HT1080 (cell line): ENCODE results near the gene PHKB. TPM values are rescaled to one million over a fixed set of nuclear protein-coding genes. Genes with fewer than 3 reads are reported as not detected.
"Not testable (repeated sequence)": the region's sequence is repeated elsewhere in the genome, so short reads cannot be mapped to it uniquely, and the experiment has no call there.

Experiments
- DNase-seq: peaks from one replicate; pipeline ENCODE4 v3.0.0-alpha.2; 2015; ENCODE audit warnings: low read depth
- polyA plus RNA-seq, 2 experiments: library from polyadenylated mRNA; depleted of rRNA; stranded (reverse); fragments of >200 nt; gene quantifications; 2 replicates each; pipeline ENCODE4 v1.2.3, GENCODE V29; 2015
- total RNA-seq: library from RNA; depleted of rRNA; stranded (reverse); fragments of >200 nt; shearing (Covaris generic); gene quantifications from 2 replicates; pipeline ENCODE4 v1.2.3, GENCODE V29; 2014; rRNA removed

Gene PHKB
- 24.0 and 35.5 TPM in 2 replicates for total RNA-seq
- 28.3 and 35.0 TPM in 2 replicates for polyA plus RNA-seq (2015; cell fraction: cytosol; rRNA removed)
- 53.6 and 54.9 TPM in 2 replicates for polyA plus RNA-seq (2015; cell fraction: nucleus; rRNA removed)

GRCh38 chr16:47460711-47461597 is at the start of gene PHKB, which contains the start of gene ITFG1:
Gene PHKB (plus strand): TSS chr16:47461331. CDS start chr16:47461351, 20 bp downstream.
Gene ITFG1 (minus strand): TSS chr16:47461063. CDS start chr16:47461045, 18 bp downstream.
- peak; percentile 92 for DNase-seq

- DNase-seq: no peak
These were observed 48.1 kb upstream of the PHKB start for GRCh38 chr16:47413041-47413440.

GRCh38 chr16:47416869-47417268 is 44.3 kb upstream of the PHKB start:
- DNase-seq: no peak

- DNase-seq: no peak
These were observed 36.3 kb upstream of the PHKB start for GRCh38 chr16:47424846-47425245.

GRCh38 chr16:47426806-47427205 is 34.3 kb upstream of the PHKB start:
- no peak for DNase-seq

GRCh38 chr16:47431960-47432359 is 29.2 kb upstream of the PHKB start:
- DNase-seq: peak; percentile 2

DNA sequence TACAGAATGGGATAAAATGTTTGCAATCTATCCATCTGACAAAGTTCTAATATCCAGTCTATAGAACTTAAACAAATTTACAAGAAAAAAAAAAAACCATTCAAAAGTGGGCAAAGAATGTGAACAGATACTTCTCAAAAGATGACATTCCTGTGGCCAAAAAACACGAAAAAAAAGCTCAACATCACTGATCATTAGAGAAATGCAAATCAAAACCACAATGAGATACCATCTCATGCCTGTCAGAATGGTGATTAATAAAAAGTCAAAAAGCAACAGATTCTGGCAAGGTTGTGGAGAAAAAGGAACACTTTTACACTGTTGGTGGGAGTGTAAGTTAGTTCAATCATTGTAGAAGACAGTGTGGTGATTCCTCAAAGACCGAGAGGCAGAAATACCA is 26.9 kb upstream of the PHKB start:
- DNase-seq: not testable (repeated sequence)

GRCh38 chr16:47440066-47440465 is 21.1 kb upstream of the PHKB start:
- not testable (repeated sequence) for DNase-seq

- not testable (repeated sequence) for DNase-seq
These were observed 18.2 kb upstream of the PHKB start for GRCh38 chr16:47442884-47443283.

DNA sequence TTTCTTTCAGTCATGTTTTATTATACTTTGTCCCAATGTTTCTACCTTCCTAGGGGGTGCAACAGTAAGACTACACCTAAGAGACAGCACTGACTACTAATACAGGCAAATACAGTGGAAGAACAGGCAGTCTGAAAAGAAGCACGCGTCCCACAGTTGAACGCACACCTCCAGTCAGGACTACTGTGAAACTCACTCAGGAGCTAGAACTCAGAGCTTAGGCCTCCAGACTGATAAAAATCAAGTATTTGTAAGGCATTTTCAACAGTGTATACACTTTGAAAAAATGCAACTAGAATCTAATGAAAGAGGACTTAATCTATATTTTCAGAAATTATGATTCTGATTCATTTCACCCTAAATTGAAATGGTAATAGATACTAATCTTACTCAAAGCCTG is 14.7 kb upstream of the PHKB start:
- no peak for DNase-seq

DNA sequence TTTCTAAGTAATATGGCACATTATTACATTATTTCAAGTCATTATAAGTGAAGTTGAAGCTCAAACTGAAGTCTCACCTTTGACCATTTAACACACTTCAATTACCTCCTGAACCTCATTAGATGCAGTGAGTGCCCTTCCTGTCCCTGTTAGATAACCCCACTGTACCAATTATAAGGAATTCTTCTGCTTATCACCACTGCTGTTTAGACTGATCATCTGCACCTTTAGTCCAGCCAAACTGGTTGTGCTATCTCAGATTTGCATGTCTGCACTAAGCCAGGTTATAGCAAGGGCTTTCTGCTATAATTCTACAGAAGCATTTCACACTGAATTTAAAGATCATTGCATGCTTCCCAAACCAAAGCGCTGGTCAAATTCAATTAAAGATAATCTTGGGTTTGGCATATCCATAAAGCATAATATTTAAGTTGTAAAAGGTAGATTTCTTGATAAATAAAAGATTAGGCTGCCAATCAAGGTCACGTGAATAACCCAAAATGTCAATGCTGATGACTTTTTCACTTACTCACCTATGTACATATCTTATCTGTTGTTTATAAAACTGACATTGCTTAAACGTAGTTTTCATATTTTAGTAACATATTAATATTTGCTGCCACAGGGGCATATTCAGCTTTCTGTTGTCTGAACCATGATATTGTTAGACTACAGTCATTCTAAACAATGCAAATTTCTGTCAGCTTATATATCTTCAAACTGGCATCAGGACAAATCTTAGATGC is 12.1 kb upstream of the PHKB start:
- no peak for DNase-seq

DNA sequence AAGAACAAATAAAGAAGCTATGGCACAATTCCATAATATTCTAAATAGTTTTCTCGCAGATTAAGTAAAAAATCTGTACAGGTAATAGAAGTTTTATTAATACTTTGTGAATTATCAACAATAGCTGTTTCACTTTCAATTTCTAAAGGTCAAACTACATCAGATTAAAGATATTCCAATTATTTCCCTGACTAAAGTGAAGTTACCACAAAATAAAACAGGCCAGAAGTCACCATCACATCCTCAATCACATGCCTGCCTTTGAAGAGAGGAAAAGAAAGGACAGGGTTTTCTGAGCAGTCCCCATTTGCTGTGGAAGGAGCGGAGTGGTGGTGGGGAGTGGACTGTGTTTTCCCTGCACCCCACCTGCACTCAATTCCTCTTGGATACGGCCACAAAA is 11.3 kb upstream of the PHKB start:
- no peak for DNase-seq

GRCh38 chr16:47458331-47458730 is 2.8 kb upstream of the PHKB start:
- DNase-seq: no peak

DNA sequence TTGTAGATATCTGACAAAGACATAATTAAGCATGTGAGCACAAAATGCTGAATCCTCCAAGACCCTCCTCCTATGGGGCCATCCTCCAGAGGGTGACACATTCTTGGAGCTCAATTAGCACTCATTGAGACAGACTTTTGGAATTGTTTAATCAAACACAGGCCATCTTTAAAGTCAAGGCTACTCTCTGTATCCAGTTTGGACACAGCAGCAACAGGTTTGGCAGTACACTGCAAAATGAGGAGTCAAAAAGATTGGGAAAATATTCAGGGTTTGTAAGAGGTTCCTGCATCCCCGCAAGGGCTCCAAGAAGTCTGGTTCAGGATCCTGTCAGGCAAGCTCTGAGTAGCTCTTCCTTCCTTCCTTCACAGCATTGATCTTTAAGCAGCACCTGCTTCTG is 1.5 kb upstream of the PHKB start:
- no peak for DNase-seq

DNA sequence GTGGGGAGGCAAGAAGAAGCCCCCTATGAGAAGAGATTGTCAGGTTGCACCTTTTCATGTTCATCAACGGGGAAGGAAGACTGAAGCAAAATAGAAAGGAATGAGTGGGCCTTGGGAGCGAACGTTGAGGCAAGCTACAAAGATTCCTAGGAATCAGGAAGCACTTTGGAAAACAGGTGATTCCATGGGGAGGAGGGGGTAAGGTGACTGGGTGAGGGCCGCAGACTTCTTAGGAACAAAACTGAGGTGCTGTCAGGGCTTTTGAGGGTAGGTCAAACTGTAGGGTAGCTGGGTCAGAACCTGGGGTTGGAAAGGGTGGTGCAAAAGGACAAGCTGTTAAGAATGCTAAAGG is 796 bp upstream of the PHKB start:
- no peak for DNase-seq

DNA sequence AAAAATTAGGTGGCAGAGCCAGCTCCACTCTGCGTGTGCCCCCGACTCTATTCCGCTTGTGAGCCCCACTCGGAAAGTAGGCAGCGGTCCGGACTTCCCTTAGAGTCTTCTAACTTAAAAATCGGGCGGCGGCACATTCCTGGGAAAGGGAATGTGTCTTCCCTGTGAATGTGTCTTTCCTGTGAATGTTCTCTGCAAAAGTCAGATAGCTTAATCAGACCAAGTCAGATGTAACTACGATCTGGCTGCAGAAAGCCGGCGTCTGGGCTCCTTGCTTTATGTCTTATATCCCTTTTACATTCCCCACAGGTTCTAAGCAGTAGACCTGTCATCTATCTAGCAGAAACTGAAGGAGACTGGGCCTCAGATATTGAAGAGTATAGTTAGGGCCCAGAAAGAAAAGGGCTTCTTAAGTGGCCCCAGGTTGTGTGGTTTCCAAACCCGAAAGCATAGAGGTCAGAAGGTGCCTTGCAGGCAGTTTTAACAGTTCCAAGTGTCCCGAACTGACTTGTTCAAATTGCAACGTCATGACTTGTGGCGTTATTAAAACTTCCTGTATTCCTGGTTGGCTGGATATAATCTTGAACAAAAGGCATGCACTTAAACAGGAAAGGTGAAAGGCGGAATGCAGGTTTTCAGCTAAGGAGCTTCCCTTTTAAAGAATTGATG is 601 bp downstream of the PHKB start:
- DNase-seq: peak; percentile 44

DNA sequence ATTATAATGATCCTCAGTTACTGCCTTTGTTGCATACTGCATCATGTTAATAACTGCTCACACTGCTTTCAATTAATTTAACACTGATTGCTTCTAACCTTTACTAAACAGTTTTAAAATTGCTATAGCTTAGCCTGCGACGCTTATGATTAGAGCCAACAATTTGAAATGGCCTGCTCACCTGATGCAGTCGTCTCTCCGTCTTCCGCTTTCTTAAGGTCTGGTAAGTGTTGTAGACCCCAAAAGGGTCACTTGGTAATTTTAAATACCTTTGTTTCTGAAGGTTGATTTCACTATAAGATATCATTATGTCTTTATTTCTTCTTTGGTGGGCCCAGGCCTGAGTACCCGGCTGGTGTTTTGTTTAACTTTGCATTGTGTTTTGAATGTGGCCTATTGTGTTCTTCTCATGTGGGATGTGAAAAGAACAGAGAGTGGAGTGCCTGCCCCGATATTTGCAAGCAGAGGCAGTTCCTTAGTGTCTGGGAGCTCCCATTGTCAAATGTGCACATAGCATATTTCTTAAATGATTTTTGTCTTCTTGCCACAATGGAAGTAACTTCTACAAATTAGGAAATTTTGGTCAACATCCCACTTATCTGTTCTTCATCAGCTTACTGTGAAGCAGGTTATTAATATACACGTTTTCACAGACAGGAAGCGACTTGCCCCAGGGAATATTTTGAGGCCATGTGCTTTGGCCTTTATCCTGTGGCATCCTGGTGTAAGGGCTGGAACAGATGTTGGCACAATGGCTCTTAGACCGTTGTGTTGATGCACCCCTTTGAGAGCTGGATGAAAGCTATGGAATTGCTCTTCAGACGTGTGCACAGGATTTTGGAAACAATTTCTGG is 2.9 kb downstream of the PHKB start:
- no peak for DNase-seq

- no peak for DNase-seq
These were observed 4.9 kb downstream of the PHKB start for GRCh38 chr16:47465919-47466630.

GRCh38 chr16:47467501-47467900 is 6.4 kb downstream of the PHKB start:
- no peak for DNase-seq

DNA sequence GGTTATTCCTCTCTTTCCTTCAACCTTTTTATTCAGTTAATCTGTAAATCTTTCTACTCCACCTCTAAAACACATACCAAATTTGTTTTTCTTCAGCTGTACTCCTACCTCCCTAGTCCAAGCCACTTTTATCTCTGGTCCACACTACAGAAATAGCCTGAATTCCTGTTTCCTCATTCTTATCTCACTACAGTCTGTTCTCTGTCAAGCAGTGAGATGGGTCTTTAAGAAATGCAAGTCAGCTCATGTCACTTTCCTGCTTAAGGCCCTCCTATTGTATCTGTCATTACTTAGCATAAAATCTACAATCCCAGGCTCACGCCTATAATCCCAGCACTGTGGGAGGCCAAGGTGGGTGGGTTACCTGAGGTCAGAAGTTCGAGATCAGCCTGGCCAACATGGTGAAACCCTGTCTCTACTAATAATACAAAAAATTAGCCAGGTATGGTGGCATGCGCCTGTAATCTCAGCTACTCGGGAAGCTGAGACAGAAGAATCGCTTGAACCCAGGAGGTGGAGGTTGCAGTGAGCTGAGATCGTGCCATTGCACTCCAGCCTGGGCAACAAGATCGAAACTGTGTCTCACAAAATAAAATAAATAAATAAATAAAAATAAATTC is 7.0 kb downstream of the PHKB start:
- DNase-seq: not testable (repeated sequence)
